ENCODE measurements around the gene CSNK1E.

CSNK1E gene

DNA sequence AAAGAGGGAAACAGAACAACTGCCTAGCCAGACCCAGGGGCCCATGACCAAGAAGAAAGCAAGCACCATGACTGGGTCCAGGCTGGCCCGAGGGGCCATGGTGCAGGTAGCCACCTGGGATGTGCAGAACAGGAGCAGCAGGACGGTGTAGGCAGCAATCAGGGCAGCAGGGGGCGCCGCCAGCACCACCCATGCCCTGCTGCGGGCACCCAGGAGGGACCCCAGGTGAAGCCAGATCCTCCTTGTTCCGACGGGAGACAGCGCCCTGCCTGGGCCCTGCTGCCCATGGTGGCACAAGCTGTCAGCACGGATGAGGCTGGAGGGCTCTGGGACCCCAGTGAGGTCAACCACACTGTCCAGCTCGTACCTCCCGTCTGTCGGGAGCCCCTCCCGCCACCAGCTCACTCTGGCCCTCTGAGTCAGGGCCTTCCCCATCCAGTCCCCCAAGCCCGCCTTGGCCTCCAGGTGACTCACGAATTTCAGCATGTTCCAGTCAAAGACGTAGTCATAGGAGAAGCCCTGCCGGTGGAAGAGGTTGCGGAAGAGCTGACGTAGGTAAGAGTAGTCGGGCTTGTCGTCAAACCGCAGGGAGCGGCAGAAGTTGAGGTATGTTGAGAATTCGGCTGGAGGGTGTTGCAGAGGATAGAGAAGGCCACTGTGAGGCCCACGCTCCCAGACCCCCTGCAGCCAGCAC is 18.8 kb downstream of the CSNK1E start:
- Histone ChIP-seq H4K20me1 (ENCODE audit: insufficient read depth, low read length, poor library complexity, severe bottlenecking) (peaks cover 9% of the 10 kb centered on the region), H3K9me3 (ENCODE audit: insufficient read depth, low read depth, low read length) (no peaks in the 10 kb centered on the region), H3K9me2 (replicated peaks; ENCODE audit: low read depth, low read length) (no peaks in the 10 kb centered on the region), H3K36me3 (ENCODE audit: insufficient read depth, low read length) (peaks cover 98% of the 10 kb centered on the region; the same call in 1 of the 2 replicates), H3K4me2 (ENCODE audit: low read depth, low read length, poor library complexity, severe bottlenecking) (no peak overlapping the region), H3F3A (ENCODE audit: low read depth) (no peaks in the 10 kb centered on the region), H3K79me2 (ENCODE audit: insufficient read depth, low read length) (peaks cover 6% of the 10 kb centered on the region; the same call in 1 of the 2 replicates), H3K4me3 (ENCODE audit: low read length, poor library complexity, severe bottlenecking) (no peak overlapping the region), H3K9ac (ENCODE audit: low read depth, low read length, poor library complexity, severe bottlenecking) (no peak overlapping the region), H3K4me1 (ENCODE audit: insufficient read depth, low read length, poor library complexity, severe bottlenecking) (no peaks in the 10 kb centered on the region), H3K27me3 (ENCODE audit: insufficient read depth, low read length, poor library complexity, severe bottlenecking) (no peaks in the 10 kb centered on the region), H2AFZ (ENCODE audit: low read length) (no peak overlapping the region)
- TF ChIP-seq EZH2phosphoT487 (IDR thresholded peaks at IDR 0.05; ENCODE audit: borderline replicate concordance) = no peak
- peak; percentile 69 for TF ChIP-seq CTCF (conservative IDR thresholded peaks at IDR 0.05; ENCODE audit: low read length)

DNA sequence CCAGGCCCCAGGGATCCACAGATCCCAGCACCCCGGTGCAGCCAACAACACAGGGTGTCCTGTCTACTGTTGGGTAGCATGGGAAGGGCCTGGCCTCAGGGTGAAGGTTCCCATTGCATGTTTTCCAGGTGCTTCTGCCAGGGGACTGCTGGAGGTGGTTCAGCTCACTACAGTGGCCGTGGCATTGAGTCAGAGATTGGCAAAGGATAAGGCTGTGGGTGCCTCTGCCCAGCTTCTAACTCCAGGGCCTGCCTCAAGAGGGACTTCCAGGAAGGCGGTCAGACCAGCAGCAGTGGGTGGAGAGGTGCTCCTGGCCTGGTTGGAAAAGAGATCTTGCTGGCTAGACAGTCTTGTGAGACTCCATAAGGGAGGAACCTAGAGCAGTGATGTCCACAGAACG is 20.9 kb downstream of the CSNK1E start:
- Histone ChIP-seq H3K79me2 (ENCODE audit: insufficient read depth, low read length) (no peaks in the 10 kb centered on the region), H3K4me1 (ENCODE audit: insufficient read depth, low read length, poor library complexity, severe bottlenecking) (no peaks in the 10 kb centered on the region), H3K9me2 (replicated peaks; ENCODE audit: low read depth, low read length) (no peaks in the 10 kb centered on the region), H4K20me1 (ENCODE audit: insufficient read depth, low read length, poor library complexity, severe bottlenecking) (no peaks in the 10 kb centered on the region), H3K36me3 (ENCODE audit: insufficient read depth, low read length) (peaks cover 94% of the 10 kb centered on the region; the same call in 1 of the 2 replicates), H2AFZ (ENCODE audit: low read length) (no peak overlapping the region), H3K27me3 (ENCODE audit: insufficient read depth, low read length, poor library complexity, severe bottlenecking) (no peaks in the 10 kb centered on the region), H3K9me3 (ENCODE audit: insufficient read depth, low read depth, low read length) (no peaks in the 10 kb centered on the region), H3K9ac (ENCODE audit: low read depth, low read length, poor library complexity, severe bottlenecking) (no peak overlapping the region), H3K4me2 (ENCODE audit: low read depth, low read length, poor library complexity, severe bottlenecking) (no peak overlapping the region), H3K4me3 (ENCODE audit: low read length, poor library complexity, severe bottlenecking) (no peak overlapping the region), H3F3A (ENCODE audit: low read depth) (no peaks in the 10 kb centered on the region)
- no peak for TF ChIP-seq CTCF (conservative IDR thresholded peaks at IDR 0.05; ENCODE audit: low read length)
- TF ChIP-seq EZH2phosphoT487 (IDR thresholded peaks at IDR 0.05; ENCODE audit: borderline replicate concordance) = no peak

DNA sequence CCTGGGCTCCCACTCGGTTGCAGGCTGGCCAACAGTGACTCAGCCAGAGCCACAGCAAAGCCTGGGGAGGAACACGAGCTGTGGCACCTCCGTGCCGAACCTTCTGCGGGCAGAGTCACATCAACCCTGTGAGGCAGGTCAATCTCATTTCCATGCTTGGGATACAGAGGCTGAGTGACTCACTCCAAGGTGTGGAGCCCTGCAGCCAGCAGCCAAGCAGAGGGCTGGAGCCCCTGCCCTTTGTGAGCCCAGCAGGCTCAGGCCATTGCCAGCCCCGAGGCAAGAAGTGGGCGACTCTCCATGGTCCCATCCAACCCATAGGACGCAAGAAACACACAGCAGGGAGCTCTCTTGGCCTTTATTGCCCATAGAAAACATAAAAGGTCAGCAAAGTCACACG is 21.4 kb downstream of the CSNK1E start:
- no peaks in the 10 kb centered on the region for H3K27me3 ChIP-seq (ENCODE audit: insufficient read depth, low read length, poor library complexity, severe bottlenecking)
- H3K4me3 ChIP-seq (ENCODE audit: low read length, poor library complexity, severe bottlenecking) = no peak overlapping the region
- no peaks in the 10 kb centered on the region for H4K20me1 ChIP-seq (ENCODE audit: insufficient read depth, low read length, poor library complexity, severe bottlenecking)
- no peak overlapping the region for H3K4me2 ChIP-seq (ENCODE audit: low read depth, low read length, poor library complexity, severe bottlenecking)
- no peaks in the 10 kb centered on the region for H3K9me3 ChIP-seq (ENCODE audit: insufficient read depth, low read depth, low read length)
- no peaks in the 10 kb centered on the region for H3F3A ChIP-seq (ENCODE audit: low read depth)
- no peaks in the 10 kb centered on the region for H3K9me2 ChIP-seq (replicated peaks; ENCODE audit: low read depth, low read length)
- peaks cover 93% of the 10 kb centered on the region; the same call in 1 of the 2 replicates for H3K36me3 ChIP-seq (ENCODE audit: insufficient read depth, low read length)
- H2AFZ ChIP-seq (ENCODE audit: low read length) = no peak overlapping the region
- no peaks in the 10 kb centered on the region for H3K79me2 ChIP-seq (ENCODE audit: insufficient read depth, low read length)
- H3K4me1 ChIP-seq (ENCODE audit: insufficient read depth, low read length, poor library complexity, severe bottlenecking) = no peaks in the 10 kb centered on the region
- no peak overlapping the region for H3K9ac ChIP-seq (ENCODE audit: low read depth, low read length, poor library complexity, severe bottlenecking)
- no peak for TF ChIP-seq EZH2phosphoT487 (IDR thresholded peaks at IDR 0.05; ENCODE audit: borderline replicate concordance)
- no peak for TF ChIP-seq CTCF (conservative IDR thresholded peaks at IDR 0.05; ENCODE audit: low read length)

Data from Loucy (cell line).